Naive thymus-derived CD8-positive, alpha-beta T cell (primary cell): ENCODE data around the gene CYSLTR2. TPM values are rescaled to one million over a fixed set of nuclear protein-coding genes. Genes with fewer than 3 reads are reported as not detected.
A peak's percentile ranks its signal among the peaks of the same experiment; 100 is the strongest.

Experiments
- ATAC-seq, 2 donors: fragments of 150-1000 bp; cut with Tn5 transposase in 1 of 2; sonication (Bioruptor Pico), chemical (Tn5 transposase) in 1 of 2; 1 replicate in 1 of 2; 2 replicates in 1 of 2; pipeline ENCODE4 v1.10.0; 2021; ENCODE audit warnings: mild to moderate bottlenecking in 2 of 2, moderate library complexity in 2 of 2
- POLR2A ChIA-PET: fragments of 350-600 bp; sonication (Branson Sonifier 250); formaldehyde crosslinking; loops from one replicate; lab custom pipeline; 2021; ENCODE audit warnings: antibody characterized with exemption; lab: Charles Lee
- DNase-seq, 10 donors: peaks; one replicate each; pipeline versions ENCODE4 v3.0.0 to v3.0.0-alpha.2; 2020 to 2022
- H3K27ac Mint-ChIP-seq, 10 donors: one replicate each; pipeline ENCODE4 v1.8.0; 2020 to 2022; ENCODE audit warnings: mild to moderate bottlenecking in 10 of 10, mixed read lengths in 10 of 10, moderate library complexity in 4 of 10, inconsistent platforms in 1 of 10
- H3K27me3 Mint-ChIP-seq, 5 donors: one replicate each; pipeline ENCODE4 v1.8.0; 2021 to 2022; ENCODE audit warnings: mixed read lengths in 5 of 5
- H3K36me3 Mint-ChIP-seq, 3 donors: one replicate each; pipeline ENCODE4 v1.8.0; 2020 to 2022; ENCODE audit warnings: mixed read lengths in 3 of 3, mild to moderate bottlenecking in 2 of 3, inconsistent platforms in 1 of 3
- H3K4me1 Mint-ChIP-seq, 4 donors: one replicate each; pipeline ENCODE4 v1.8.0; 2021 to 2022; ENCODE audit warnings: mixed read lengths in 4 of 4
- H3K4me3 Mint-ChIP-seq, 10 donors: one replicate each; pipeline ENCODE4 v1.8.0; 2020 to 2022; ENCODE audit warnings: mild to moderate bottlenecking in 10 of 10, mixed read lengths in 10 of 10, moderate library complexity in 6 of 10, inconsistent platforms in 1 of 10
- H3K9me3 Mint-ChIP-seq, 9 donors: one replicate each; pipeline ENCODE4 v1.8.0; 2020 to 2022; ENCODE audit warnings: mixed read lengths in 9 of 9, mild to moderate bottlenecking in 3 of 9, inconsistent platforms in 1 of 9, moderate library complexity in 1 of 9
- polyA plus RNA-seq, 3 donors: library from polyadenylated mRNA; unstranded; fragments of 300-500 nt; fragmentation: Illumina TruSeq; gene quantifications; one replicate each; pipeline ENCODE4 v1.2.3, GENCODE V29; 2021
- total RNA-seq, 8 experiments: library from RNA in 2 of 8; stranded (reverse) in 2 of 8; gene quantifications; one replicate each; pipeline ENCODE4 v1.2.3 and lab custom pipeline; 2021 to 2026

The CYSLTR2 gene
- total and polyA plus RNA-seq, 5 experiments from 2014 or later: 0.37 to 2.1 (median 0.81) TPM

DNA sequence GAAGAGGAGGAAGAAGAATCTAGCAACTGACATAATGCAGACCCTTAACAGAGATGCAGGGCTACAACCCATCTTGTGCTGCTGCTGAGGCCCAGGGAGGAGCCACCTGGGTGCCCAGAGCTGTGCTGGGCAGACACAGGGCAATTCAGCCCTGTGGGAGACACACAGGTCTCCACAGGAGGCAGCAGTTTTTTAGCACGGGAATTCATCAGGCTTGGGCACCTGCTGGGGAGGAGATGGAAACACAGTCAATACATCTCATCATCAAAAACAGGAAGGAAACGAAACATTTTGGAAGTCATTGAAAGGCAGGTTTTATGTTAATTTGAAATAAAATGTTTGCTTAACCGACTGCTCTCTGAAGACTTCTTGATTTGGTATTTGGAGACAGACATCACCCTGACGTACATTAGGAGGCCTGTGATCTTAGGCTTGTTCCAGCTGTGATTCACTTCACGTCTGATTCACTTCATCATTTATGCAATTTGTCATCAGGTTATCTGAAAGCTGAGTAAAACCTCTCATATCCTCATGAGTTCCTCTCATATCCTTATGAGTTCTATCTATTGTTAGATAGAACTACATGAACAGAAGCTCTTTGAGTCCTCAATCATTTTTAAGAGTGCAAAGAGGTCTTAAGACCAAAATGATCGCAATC, 77.4 kb downstream of the CYSLTR2 start:
- H3K4me1 Mint-ChIP-seq: peaks cover 2 to 10% (median 5%) of the 10 kb centered on the region in 4 donors
- H3K27ac Mint-ChIP-seq: no peak overlapping the region

DNA sequence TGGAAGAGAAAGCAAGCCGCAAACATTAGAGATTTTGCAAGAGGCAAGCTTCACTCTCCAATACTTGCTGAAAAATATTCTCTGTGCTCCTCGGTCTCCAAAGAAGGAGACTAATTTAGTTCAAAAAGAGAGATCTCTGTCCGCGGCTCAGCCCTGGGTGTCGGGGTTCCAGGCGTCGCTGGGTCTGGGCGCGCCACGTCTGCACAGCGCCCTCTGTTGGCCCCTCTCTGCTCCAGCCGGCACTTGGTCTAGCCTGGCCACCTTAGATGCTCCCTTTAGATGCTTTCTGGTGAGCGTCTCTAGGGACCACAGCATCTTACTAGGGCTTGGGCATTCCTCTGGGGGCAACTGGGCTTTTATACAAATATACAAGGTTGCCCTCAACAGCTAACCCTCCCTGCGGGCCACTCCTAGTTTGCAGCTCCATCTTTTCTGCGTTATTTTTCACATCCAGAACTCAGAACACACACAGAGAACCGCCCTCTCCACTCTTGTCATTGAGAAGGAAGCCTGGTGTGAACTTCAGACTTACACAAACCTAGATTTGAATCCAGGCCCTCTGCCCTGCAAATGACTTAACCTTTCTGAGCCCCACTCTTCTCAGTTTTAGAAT, 78.3 kb downstream of the CYSLTR2 start:
- DNase-seq (peak; percentile 8 to 70 (median 46)), ATAC-seq (peak; percentile 88 to 94)
- Mint-ChIP-seq H3K27ac (no peak overlapping the region), H3K27me3 (peaks cover 2 to 17% (median 4%) of the 10 kb centered on the region in 5 donors), H3K4me3 (peak overlapping the region; percentile 55 to 83 (median 70)), H3K4me1 (peaks cover 2 to 10% (median 5%) of the 10 kb centered on the region in 4 donors), H3K36me3 (no peaks in the 10 kb centered on the region), H3K9me3 (no peaks in the 10 kb centered on the region)
- POLR2A ChIA-PET: no interaction called here

More for the DNA sequence above, 77.4 kb downstream of the CYSLTR2 start:
- Mint-ChIP-seq H3K9me3 (no peaks in the 10 kb centered on the region), H3K36me3 (no peaks in the 10 kb centered on the region), H3K27me3 (peaks cover 2 to 17% (median 4%) of the 10 kb centered on the region in 5 donors), H3K4me3 (peak overlapping the region in 2 of 10 donors; percentile 55 to 77)
- ATAC-seq (no peak), DNase-seq (no peak)
- POLR2A ChIA-PET: no interaction called here

DNA sequence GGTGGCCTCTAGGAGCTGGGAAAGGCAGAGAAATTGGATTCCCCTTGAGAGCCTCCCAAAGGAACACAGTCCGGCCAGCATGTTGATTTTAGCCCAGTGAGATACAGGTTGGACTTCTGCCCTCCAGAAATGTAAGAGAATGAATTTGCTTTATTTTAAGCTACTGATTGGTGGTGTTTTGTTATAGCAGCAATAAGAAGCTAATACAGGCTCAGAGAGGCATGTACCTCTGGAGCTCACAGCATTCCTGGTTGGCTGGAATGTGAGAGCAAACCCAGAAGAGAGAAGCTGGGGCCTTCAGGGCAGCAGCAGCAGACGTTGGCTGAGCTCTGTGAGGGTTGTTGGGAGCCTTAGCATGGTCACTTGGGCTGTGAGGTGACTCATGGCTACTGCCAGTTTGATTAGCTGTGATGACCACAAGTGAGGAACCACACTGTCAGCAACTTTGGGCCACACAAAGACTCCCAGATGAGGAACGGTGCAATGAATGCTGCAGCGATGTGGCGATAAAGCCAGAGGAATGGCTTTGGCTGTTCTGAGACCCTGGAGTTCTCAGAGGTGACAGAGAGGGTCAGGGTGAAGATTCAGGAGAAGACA, 80.1 kb downstream of the CYSLTR2 start:
- POLR2A ChIA-PET: no interaction called here
- Mint-ChIP-seq H3K4me3 (no peak overlapping the region), H3K4me1 (peaks cover 2 to 10% (median 5%) of the 10 kb centered on the region in 4 donors), H3K36me3 (no peaks in the 10 kb centered on the region), H3K27me3 (peaks cover 2 to 17% (median 4%) of the 10 kb centered on the region in 5 donors), H3K27ac (no peak overlapping the region), H3K9me3 (no peaks in the 10 kb centered on the region)
- no peak for ATAC-seq
- no peak for DNase-seq

DNA sequence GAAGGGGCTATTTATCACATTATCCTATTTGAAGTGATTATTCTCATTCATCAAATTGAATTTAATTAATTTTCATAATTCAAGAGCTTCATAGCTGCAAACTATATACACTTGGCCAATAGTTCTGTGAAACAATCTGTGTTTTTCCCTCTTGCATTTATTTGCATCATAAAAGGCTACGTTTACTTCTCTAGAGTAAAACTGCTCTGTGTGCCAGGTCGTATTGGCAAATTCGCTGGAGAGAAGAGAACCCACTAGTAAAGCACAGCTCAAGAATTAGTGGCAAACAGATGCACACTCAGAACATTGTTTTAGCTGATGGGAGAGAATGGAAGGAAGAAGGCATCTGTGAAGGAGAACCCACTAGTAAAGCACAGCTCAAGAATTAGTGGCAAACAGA, 81.8 kb downstream of the CYSLTR2 start:
- Mint-ChIP-seq H3K4me1 (peaks cover 2 to 10% (median 5%) of the 10 kb centered on the region in 4 donors), H3K4me3 (no peak overlapping the region), H3K27ac (no peak overlapping the region), H3K9me3 (no peaks in the 10 kb centered on the region), H3K27me3 (peaks cover 0 to 15% (median 2%) of the 10 kb centered on the region in 5 donors), H3K36me3 (no peaks in the 10 kb centered on the region)
- DNase-seq: no peak
- POLR2A ChIA-PET: no interaction called here
- ATAC-seq: no peak

DNA sequence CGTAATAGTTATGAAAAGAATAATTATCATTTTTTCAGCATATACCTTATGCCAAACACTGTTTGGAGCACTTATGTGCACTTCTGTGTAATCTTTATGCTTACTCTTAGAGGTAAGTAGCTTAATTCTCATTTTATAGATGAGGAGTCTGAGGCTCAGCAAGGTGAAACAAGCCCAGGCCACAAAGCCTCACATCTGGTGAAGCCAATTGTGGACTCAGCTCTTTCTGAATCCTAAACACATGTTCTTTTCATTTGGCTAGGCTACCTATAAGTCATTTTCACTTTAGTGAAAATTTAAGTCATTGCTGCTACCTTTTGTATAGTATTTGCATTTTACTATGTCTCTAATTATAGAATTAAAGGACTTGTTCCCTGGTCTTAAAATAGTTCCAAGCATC, 84.0 kb downstream of the CYSLTR2 start:
- H3K4me3 Mint-ChIP-seq: no peak overlapping the region
- H3K36me3 Mint-ChIP-seq: no peaks in the 10 kb centered on the region
- peaks cover 0 to 2% (median 0%) of the 10 kb centered on the region in 4 donors for H3K4me1 Mint-ChIP-seq
- POLR2A ChIA-PET: no interaction called here
- no peaks in the 10 kb centered on the region for H3K9me3 Mint-ChIP-seq
- no peak for ATAC-seq
- no peak overlapping the region for H3K27ac Mint-ChIP-seq
- DNase-seq: no peak
- H3K27me3 Mint-ChIP-seq: peaks cover 0 to 9% (median 0%) of the 10 kb centered on the region in 5 donors

DNA sequence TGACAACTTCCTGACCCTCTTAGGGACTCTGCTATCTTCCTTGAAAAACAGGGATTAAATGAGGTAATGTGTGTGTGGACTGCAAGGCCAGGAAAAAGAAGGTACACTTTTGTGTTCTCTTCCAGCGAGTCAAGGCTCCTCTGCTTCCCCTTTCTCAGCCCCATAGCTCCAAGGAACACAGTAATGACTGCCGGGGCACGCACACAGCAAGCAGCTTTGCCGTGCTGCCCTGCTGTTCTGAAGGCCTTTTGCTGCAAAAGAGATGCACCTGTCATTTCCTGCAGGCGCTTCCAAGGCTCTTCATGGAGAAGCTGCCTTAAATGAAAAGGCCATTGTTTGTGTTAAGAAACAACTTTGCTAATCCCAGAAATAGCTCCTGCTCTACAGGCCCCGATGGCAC, 84.6 kb downstream of the CYSLTR2 start:
- DNase-seq: no peak
- no peak for ATAC-seq
- POLR2A ChIA-PET: no interaction called here
- Mint-ChIP-seq H3K9me3 (no peaks in the 10 kb centered on the region), H3K27me3 (peaks cover 0 to 7% (median 0%) of the 10 kb centered on the region in 5 donors), H3K4me1 (peaks cover 0 to 2% (median 0%) of the 10 kb centered on the region in 4 donors), H3K4me3 (no peak overlapping the region), H3K27ac (no peak overlapping the region), H3K36me3 (no peaks in the 10 kb centered on the region)

DNA sequence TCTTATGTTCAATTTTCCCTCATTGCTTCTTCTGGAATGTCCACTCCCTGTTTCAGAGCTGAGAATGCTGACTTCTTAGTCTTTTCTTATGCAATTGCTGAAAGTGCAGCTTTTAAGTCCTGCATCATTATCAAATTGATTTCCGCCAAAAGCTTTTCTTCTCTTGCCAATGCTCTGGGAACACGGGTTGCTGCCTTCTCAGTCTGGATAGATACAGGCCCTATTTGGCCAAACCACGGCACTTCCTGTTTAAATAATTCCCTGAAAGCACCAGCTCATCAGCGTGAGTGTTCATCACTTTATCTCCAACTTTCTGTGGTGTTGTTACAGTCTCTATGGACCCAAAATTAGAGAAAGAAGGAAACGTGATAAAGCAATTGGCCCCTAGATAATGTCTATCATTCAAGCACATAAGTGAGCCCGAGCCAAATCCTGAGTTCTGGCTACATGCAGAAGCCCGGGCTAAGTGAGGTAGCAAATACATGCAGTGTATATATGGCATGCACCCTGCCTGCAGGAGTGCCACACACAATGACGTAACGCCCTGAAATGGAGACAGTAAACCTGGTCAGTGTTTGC, 85.7 kb downstream of the CYSLTR2 start:
- POLR2A ChIA-PET: no interaction called here
- no peak for DNase-seq
- Mint-ChIP-seq H3K27ac (no peak overlapping the region), H3K36me3 (peaks cover 0 to 1% (median 0%) of the 10 kb centered on the region in 3 donors), H3K9me3 (no peaks in the 10 kb centered on the region), H3K4me3 (no peak overlapping the region), H3K4me1 (peaks cover 0 to 2% (median 0%) of the 10 kb centered on the region in 4 donors), H3K27me3 (peaks cover 0 to 5% (median 0%) of the 10 kb centered on the region in 5 donors)
- ATAC-seq: no peak

DNA sequence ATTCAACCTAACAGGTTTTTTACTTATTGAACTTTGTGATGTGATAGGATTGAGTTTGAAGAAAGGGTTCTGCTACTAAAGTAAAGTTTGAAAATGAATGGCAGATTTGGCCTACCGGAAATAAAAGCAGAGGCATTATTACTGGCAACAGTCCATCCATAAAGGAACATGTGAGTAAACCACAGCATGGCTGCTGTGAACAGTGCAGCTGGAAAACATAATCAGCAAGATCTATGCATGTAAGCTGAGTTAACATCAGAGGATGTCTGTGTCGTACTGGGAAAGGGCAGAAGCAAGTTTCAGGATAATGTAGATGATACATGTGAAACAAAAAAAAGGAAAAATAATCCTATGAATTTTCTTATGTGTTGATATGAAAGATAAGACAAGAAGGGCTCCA, 87.6 kb downstream of the CYSLTR2 start:
- POLR2A ChIA-PET: no interaction called here
- H3K4me1 Mint-ChIP-seq: peaks cover 0 to 2% (median 0%) of the 10 kb centered on the region in 4 donors
- no peak for ATAC-seq
- peaks cover 0 to 5% (median 1%) of the 10 kb centered on the region in 5 donors for H3K27me3 Mint-ChIP-seq
- no peak for DNase-seq
- no peak overlapping the region for H3K4me3 Mint-ChIP-seq
- H3K9me3 Mint-ChIP-seq: no peaks in the 10 kb centered on the region
- peaks cover 0 to 3% (median 0%) of the 10 kb centered on the region in 3 donors for H3K36me3 Mint-ChIP-seq
- no peak overlapping the region for H3K27ac Mint-ChIP-seq

DNA sequence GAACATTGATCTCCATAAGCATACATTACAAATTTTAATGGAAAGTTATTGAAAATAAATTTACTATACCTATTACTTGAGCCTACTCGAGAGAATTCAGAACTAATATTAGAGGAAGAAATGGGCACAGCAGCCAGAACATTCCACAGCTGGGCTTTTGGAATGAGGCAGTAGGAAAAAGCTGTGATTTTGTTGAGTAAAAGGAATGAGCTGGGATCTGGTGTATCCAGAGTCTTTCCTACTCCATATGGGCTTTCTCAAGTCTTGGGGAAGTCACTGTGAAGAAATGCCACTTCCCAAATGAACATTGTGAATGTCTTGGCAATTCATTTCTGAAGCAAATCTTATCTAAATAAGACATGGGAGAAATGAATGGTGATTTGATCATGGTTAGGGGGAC, 93.1 kb downstream of the CYSLTR2 start:
- H3K27me3 Mint-ChIP-seq: peaks cover 0 to 2% (median 0%) of the 10 kb centered on the region in 5 donors
- peak overlapping the region in 1 of 10 donors; percentile 22 for H3K27ac Mint-ChIP-seq
- H3K9me3 Mint-ChIP-seq: no peaks in the 10 kb centered on the region
- peaks cover 0 to 8% (median 0%) of the 10 kb centered on the region in 4 donors for H3K4me1 Mint-ChIP-seq
- POLR2A ChIA-PET: no interaction called here
- ATAC-seq (no peak), DNase-seq (no peak)
- H3K36me3 Mint-ChIP-seq: peaks cover 0 to 3% (median 0%) of the 10 kb centered on the region in 3 donors
- no peak overlapping the region for H3K4me3 Mint-ChIP-seq

DNA sequence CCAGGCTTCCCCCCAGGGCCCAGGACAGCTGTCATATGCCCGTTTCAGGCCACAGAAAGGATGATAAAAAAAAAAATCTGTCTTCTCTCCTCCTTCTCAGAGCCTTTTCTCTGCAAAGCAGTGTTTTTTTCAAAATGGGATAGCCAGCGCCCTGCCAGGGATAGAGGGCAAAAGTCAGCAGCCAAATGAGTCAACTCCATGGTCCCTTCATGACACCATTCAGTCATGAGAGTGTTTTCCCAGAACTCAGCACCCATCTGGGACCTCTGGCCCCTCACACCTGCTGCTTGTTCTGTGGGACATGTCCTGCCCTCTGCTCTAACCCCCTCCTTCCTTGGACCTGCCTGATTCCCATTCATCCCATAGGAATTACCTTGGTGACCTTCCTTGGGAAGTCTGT, 95.0 kb downstream of the CYSLTR2 start:
- Mint-ChIP-seq H3K36me3 (peaks cover 0 to 3% (median 0%) of the 10 kb centered on the region in 3 donors), H3K27ac (no peak overlapping the region), H3K9me3 (no peaks in the 10 kb centered on the region), H3K4me1 (peaks cover 0 to 8% (median 0%) of the 10 kb centered on the region in 4 donors), H3K27me3 (peaks cover 0 to 2% (median 0%) of the 10 kb centered on the region in 5 donors), H3K4me3 (no peak overlapping the region)
- no peak for DNase-seq
- POLR2A ChIA-PET: no interaction called here
- no peak for ATAC-seq

DNA sequence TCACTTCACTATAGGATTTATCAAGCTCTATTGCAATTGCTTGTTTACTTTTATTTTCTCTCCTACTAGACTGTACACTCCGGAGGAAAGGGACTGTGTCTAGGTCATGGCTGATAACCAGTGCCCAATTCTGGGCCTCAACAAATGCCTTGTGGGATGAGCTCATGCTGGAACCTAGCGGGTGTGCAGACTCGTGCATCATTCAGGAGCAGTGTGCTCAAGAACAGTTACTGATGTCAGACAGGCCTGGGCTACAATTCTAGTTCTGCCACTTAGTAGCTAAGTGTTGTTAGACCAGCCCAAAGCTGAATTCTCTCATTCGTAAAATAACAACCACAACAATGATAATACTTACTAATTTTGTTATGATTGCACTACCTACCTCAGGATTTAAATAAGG, 95.4 kb downstream of the CYSLTR2 start:
- Mint-ChIP-seq H3K27ac (no peak overlapping the region), H3K4me1 (peaks cover 0 to 8% (median 0%) of the 10 kb centered on the region in 4 donors), H3K36me3 (peaks cover 0 to 3% (median 0%) of the 10 kb centered on the region in 3 donors), H3K4me3 (no peak overlapping the region), H3K27me3 (peaks cover 0 to 1% (median 0%) of the 10 kb centered on the region in 5 donors), H3K9me3 (no peaks in the 10 kb centered on the region)
- ATAC-seq: no peak
- no peak for DNase-seq
- POLR2A ChIA-PET: no interaction called here

DNA sequence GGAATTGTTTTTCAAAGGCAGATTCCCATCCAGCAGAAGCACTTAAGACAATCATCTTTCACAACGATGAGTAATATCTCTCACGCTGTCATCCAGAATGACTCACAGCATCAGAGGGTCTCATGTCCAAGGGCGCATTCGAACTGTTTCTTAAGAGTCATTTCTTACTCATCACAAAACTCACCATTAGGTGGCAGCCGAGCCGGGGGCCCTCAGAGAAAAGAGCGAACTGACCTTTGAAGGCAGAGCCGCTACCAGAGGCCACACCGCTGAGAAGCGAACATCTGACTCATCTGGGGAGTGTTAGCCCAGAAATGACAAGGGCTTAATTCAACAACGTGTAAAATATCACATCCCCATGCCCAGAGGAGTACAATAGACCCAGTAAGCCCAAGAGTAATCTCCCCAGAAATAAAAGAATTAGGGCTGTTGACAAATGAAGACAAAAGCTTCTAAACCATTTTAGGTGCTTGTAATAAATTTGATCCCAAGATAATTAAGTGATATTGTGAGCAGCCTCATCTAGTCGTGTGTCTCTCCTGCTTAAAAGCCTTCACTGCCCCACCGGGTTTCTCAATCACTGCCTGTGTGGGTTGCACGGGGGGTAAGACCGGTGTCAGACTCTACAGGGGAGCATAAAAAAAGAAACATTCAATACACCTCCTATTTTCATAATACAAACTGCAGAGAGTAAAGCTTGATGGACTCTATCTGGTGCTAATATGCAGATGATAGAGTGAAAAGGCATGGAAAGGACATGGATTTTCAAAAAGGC, 96.2 kb downstream of the CYSLTR2 start:
- POLR2A ChIA-PET: no interaction called here
- no peak for ATAC-seq
- H3K27ac Mint-ChIP-seq: no peak overlapping the region
- peaks cover 0 to 2% (median 1%) of the 10 kb centered on the region in 3 donors for H3K36me3 Mint-ChIP-seq
- H3K4me1 Mint-ChIP-seq: peaks cover 0 to 8% (median 0%) of the 10 kb centered on the region in 4 donors
- DNase-seq: peak in 1 of 10 donors; percentile 12
- peaks cover 0 to 2% (median 1%) of the 10 kb centered on the region in 9 donors for H3K9me3 Mint-ChIP-seq
- peak overlapping the region in 1 of 10 donors; percentile 37 for H3K4me3 Mint-ChIP-seq
- H3K27me3 Mint-ChIP-seq: no peaks in the 10 kb centered on the region
